Measurements from ENCODE around the gene PLCB1. TPM values are rescaled to one million over a fixed set of nuclear protein-coding genes. Genes with fewer than 3 reads are reported as not detected.

PLCB1 gene
- total RNA-seq, 1 donor = 46.5 TPM

- no peak for TF ChIP-seq CTCF (IDR thresholded peaks at IDR 0.05; ENCODE audit: insufficient read depth, low read length)
- no peak overlapping the region for H3K4me3 ChIP-seq (ENCODE audit: low read depth, low read length)
- no peak for DNase-seq (ENCODE audit: low read depth)
Measured at GRCh38 chr20:8255945-8256632, 124.0 kb downstream of the PLCB1 start.

GRCh38 chr20:8260837-8261251, 128.8 kb downstream of the PLCB1 start:
- TF ChIP-seq CTCF (IDR thresholded peaks at IDR 0.05; ENCODE audit: insufficient read depth, low read length) = no peak
- peak; percentile 16 for DNase-seq (ENCODE audit: low read depth)
- no peak overlapping the region for H3K4me3 ChIP-seq (ENCODE audit: low read depth, low read length)

- no peak for DNase-seq (ENCODE audit: low read depth)
- H3K4me3 ChIP-seq (ENCODE audit: low read depth, low read length) = no peak overlapping the region
- TF ChIP-seq CTCF (IDR thresholded peaks at IDR 0.05; ENCODE audit: insufficient read depth, low read length) = no peak
Measured at GRCh38 chr20:8262721-8263120, 130.7 kb downstream of the PLCB1 start.

- no peak overlapping the region for H3K4me3 ChIP-seq (ENCODE audit: low read depth, low read length)
- no peak for DNase-seq (ENCODE audit: low read depth)
- TF ChIP-seq CTCF (IDR thresholded peaks at IDR 0.05; ENCODE audit: insufficient read depth, low read length) = no peak
Measured at GRCh38 chr20:8265588-8265987, 133.5 kb downstream of the PLCB1 start.

GRCh38 chr20:8267009-8267408, 134.9 kb downstream of the PLCB1 start:
- no peak for DNase-seq (ENCODE audit: low read depth)
- H3K4me3 ChIP-seq (ENCODE audit: low read depth, low read length) = no peak overlapping the region
- no peak for TF ChIP-seq CTCF (IDR thresholded peaks at IDR 0.05; ENCODE audit: insufficient read depth, low read length)

- DNase-seq (ENCODE audit: low read depth) = no peak
- H3K4me3 ChIP-seq (ENCODE audit: low read depth, low read length) = no peak overlapping the region
- TF ChIP-seq CTCF (IDR thresholded peaks at IDR 0.05; ENCODE audit: insufficient read depth, low read length) = no peak
Measured at GRCh38 chr20:8271727-8272126, 139.7 kb downstream of the PLCB1 start.

- no peak overlapping the region for H3K4me3 ChIP-seq (ENCODE audit: low read depth, low read length)
- no peak for TF ChIP-seq CTCF (IDR thresholded peaks at IDR 0.05; ENCODE audit: insufficient read depth, low read length)
- DNase-seq (ENCODE audit: low read depth) = no peak
Measured at GRCh38 chr20:8272766-8273165, 140.7 kb downstream of the PLCB1 start.
